AG08396 (cell line): ENCODE data around the gene ARRDC4.
"Not testable (repeated sequence)": the region's sequence is repeated elsewhere in the genome, so short reads cannot be mapped to it uniquely, and the experiment has no call there.

Experiments used
- DNase-seq: peaks from one replicate; pipeline ENCODE4 v3.0.0; 2012; ENCODE audit warnings: low spot score, mixed read lengths

Gene ARRDC4

GRCh38 chr15:97966246-97966645, 5.7 kb downstream of the ARRDC4 start:
- DNase-seq, result no peak

- no peak for DNase-seq
Measured at GRCh38 chr15:97966924-97967620, 6.6 kb downstream of the ARRDC4 start.

- DNase-seq, result no peak
Measured at GRCh38 chr15:97967881-97968280, 7.4 kb downstream of the ARRDC4 start.

DNA sequence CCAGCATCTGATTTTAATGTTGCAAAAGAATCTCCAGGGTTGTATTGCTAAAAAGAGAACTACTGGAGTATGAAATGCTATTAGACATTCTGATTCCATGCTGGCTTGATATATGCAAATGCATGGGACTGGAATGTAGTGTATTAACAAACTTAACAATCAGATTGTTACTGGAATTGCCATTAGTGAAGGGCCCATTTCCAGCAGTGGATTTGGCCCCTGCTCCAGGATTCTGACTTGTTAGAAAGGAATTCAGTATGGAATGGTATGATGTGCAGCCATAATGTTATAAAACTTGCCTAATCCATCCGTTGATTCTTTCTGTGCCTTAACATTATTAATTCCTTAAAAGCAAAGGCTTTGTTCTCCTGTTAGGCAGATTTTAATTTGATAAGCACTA, 7.9 kb downstream of the ARRDC4 start:
- DNase-seq, result peak; percentile 70

GRCh38 chr15:97972366-97972765, 11.9 kb downstream of the ARRDC4 start:
- DNase-seq, result no peak

DNA sequence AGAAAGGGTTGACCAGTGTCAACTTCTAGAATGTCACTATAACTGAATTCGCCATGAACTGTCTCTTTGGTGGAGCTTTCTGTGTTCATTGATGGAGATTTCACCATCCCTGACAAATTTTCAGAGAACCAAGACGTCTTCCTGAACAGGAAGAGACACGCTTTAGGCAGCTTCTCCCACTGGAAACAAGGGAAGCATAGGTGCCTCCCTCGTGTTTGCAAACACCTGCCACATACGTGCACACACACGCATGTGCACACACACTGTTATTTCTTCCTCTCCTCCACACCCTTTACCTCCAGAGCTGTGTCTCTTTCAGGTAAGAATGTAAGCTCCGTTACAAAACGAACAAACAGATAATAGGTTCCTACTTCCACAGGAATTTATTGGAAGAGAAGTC, 15.6 kb downstream of the ARRDC4 start:
- no peak for DNase-seq

DNA sequence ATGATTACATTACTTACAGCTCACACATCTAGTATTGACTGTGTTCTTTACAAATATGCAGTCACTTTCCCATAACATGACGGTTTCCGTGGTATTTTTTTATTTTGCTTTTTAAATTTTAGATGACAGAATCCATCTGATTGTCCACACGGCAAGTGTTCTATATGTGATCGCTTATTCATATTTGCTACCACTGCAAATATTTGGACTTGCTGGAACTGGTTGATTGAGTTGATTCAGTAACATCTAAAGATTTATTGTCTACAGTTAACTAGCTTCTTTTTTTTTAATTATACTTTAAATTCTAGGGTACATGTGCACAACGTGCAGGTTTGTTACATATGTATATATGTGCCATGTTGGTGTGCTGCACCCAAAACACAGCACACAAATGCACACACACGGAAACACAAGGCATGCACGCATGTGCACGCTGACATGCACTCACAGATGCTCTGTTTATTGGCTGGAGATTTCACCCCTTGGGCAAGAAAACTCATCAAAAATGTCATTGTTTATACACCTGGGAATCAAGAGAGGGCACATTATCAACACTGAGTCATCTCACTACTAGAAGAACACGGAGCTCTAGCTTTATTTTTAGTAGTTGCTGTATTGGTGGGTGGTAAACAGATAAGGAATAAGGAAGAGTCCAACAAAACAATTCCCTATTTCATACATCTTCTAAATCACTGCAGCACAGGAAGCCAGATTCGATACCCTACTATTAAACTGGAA, 16.4 kb downstream of the ARRDC4 start:
- no peak for DNase-seq

GRCh38 chr15:97977734-97978133, 17.2 kb downstream of the ARRDC4 start:
- DNase-seq, result no peak

GRCh38 chr15:97978401-97979139, 18.1 kb downstream of the ARRDC4 start:
- DNase-seq, result peak; percentile 19

- DNase-seq, result no peak
Measured at GRCh38 chr15:97979140-97979520, 18.6 kb downstream of the ARRDC4 start.

DNA sequence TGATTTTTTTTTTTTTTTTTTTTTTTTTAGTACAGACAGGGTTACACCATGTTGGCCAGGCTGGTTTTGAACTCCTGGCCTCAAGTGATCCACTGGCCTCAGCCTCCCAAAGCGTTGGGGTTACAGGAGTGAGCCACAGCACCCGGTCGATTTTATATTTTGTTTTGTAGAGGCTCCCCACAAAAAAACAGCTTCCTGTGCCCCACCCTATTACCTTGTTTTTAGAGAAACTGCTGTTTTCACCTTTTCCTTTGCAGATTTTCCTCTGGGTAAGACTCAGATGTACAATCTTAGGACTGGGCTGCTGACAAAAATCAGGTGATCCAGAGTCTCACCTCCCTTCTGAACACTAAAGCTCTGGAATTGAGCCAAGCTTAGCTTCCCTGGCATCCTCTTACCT, 20.6 kb downstream of the ARRDC4 start:
- DNase-seq, result no peak

DNA sequence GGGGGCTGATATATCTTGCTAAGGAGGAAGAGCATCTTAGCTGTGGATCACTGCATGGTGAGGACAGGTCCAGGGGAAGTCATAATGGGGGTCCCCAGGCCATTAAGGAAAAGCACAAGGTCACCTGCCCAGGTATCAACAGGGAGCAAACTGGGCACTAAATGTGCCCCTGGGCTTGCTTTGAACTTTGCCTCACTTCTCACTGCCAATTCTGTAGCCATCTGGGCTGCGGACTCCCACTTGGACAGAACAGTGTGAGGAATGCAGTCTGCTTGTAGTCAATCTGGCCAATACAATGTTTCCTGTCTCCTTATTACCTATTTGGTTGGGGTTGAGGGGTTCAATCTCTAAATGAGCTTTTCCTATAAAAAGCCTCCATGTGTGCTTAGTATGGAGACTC, 21.3 kb downstream of the ARRDC4 start:
- DNase-seq, result no peak

DNA sequence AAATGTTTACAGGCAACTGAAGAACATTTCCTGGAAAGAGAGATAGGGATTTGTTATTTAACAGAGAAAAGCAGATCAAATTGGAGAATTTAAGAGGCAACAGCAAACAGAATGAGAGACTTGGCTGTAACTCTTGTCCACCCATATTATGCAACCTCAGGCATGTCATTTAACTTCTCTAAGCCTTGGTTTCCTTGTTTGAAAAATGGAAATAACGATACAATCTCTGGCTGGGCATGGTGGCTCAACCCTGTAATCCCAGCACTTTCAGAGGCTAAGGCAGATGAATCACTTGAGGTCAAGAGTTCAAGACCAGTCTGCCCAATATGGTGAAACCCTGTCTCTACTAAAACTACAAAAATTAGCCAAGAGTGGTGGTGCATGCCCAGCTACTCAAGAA, 23.7 kb downstream of the ARRDC4 start:
- DNase-seq, result no peak

DNA sequence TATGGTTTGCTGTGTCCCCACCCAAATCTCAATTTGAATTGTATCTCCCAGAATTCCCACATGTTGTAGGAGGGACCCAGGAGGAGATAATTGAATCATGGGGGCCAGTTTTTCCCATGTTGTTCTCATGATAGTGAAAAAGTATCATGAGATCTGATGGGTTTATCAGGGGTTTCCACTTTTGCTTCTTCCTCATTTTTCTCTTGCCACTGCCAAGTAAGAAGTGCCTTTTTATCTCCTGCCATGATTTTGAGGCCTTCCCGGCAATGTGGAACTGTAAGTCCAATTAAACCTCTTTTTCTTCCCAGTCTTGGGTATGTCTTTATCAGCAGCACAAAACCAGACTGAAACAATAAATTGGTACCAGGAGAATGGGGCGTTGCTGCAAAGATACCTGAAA, 25.5 kb downstream of the ARRDC4 start:
- DNase-seq, result not testable (repeated sequence)

- no peak for DNase-seq
Measured at GRCh38 chr15:97986781-97987180, 26.3 kb downstream of the ARRDC4 start.

DNA sequence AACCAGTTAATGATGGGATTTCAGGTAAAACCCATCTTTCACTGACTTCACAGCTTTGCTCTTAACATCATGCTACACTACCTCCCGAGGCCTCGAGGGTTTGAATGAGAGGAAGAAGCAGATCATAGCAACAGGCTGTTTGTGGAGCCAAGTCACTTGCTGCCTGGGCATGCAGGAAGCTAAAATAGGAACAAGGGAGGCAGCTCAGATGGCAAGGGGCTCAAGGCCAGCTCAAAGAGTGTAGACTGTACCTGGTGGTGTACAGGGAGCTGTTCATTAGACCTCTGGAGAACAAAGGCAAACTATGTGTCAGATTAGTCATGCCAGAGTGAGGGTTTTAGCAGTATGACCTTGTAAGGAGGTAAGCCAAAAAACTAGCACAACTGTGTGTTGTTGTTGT, 28.8 kb downstream of the ARRDC4 start:
- DNase-seq, result no peak

DNA sequence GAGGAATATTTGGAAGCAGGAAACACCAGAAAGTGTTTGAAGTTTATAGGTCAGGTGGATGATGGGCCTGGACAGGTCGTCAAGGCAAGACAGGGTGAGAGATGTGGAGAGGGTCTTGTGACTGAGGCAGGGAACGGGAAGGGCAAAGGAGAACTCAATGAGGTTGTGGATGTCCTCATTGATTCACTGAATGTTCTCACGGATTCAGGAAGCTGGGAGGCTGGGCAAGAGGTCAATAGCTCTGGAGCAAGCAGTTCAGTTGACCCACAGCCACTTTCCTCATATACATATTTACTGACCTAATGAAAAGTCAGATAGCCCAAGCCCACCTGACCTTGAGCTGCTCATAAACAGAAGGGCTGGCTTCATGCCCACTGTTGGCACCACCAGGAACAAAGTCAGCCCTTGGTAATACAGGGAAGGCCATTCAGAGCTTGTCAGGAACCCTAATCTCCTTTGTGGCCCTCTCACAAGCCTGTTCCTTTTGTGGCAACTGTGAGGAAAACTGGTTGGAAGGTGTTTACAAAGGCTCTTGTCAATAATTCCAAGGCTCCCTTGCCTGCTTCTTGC, 31.6 kb downstream of the ARRDC4 start:
- no peak for DNase-seq

DNA sequence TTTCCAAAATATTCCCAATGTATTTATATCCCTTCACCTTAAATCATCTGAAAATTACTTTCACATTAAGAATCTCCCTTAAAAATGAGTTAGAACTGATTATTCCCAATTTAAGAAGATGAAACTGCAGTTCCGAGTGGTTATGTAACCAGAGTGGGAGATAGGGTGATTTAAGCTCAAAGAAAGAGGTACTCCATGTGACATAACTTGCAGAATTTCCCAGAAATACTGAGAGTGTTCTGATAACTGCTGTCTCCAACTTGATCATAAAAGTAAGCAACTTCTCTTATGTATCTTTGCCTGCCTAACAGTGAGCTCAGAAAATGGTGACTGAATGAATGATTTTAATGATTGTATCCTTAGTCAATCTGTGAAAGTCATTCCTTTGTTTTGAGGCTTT, 32.3 kb downstream of the ARRDC4 start:
- DNase-seq, result no peak

DNA sequence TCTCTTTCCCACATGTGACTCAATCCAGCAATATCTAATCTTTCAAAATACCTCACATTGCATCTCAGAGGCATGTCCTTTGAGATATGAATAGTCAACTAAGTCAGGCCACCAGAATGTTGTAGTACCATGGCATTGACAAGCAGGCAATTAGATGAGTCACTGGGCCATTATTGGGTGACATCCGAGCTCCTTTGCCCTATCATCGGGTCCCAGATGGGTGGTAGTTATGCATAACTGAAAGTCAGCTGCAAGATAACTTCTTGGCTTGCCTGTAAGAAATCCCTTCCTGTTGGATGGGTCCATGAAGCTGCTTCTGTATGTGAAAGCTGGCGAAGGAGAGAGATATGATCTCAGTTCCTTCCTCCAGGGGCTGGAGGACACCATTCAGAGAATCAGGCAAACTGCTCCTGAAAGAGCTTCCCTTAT, 32.8 kb downstream of the ARRDC4 start:
- DNase-seq, result no peak

DNA sequence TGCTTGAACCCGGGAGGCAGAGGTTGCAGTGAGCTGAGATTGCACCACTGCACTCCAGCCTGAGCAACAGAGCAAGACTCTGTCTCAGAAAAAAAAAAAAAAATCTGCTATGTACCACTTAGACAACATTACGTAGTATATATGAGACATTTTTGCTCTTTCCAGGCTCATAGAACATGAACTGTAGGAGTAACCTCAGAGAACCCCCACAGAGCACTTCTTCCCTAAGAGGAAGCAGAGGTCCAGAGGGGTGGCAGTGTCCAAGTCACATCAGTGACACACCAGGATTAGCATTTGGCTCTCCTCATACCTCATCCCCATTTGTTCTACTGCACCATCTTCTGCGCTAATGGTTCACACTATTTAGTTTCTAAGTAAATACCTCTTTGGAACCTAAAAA, 33.7 kb downstream of the ARRDC4 start:
- DNase-seq, result no peak

DNA sequence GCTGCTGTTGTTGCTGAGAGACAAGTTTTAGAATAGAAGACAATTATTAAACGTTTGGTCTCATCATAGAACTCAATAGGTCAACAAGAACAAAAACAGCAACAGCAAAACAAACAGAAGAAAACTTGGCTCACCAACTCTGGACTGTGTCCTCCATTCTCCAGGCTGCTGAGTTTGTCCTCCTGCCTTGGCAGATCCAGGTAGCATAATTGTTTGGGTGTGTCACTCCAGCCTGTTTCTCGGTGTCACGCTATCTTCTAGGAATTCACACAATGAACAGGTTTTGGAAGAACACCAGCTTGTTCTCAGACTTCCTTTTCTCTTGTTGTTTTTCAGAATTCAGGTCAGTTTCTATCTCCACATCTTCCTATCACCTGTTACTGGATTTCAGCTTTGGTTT, 34.7 kb downstream of the ARRDC4 start:
- DNase-seq, result no peak

- DNase-seq, result no peak
Measured at GRCh38 chr15:97995881-97996603, 35.5 kb downstream of the ARRDC4 start.
